ENCODE measurements around the gene PRUNE2.

The PRUNE2 gene

DNA sequence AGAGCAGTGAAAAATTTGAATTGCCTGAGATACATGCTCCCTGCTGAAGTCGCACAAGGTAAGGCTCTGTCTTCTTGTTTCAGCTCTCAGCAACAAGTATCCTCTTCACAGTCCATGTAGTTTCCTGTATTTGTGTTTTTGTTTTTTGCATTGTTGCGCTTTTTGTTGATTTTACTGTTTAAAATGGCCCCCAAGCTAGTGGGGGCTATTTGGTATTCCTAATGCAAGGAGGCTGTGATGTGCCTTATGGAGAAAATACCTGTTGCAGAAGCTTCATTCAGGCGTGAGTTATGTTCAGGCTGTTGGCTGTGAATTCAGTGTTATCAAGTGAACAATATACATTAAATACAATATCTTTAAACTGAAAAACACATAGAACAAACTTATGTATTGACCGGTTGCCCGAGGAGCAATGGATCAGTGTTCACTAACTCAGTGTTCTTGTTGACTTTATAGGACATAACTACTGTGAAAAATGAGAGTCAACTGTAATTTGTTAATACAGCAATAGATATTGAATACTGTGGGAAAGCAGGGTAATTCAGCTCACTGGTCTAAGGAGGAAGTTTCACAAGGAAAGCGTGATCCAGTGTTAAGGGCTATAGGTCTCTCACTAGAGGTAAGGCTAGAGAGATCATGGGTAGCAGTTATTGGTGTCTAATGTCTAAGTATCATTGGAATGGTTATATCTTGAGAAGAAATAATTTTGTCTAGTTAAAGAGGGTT is 296.5 kb downstream of the PRUNE2 start:
- Histone ChIP-seq H3K4me3 (ENCODE audit: insufficient read depth in 1 of 2, low read depth in 1 of 2, low read length in 2 of 2) (peak overlapping the region in 1 of 2 experiments; percentile 15), H3K4me1 (ENCODE audit: control insufficient read depth, insufficient read depth, low read depth, low read length) (no peaks in the 10 kb centered on the region), H4K91ac (ENCODE audit: low read length) (no peak overlapping the region), H2BK15ac (ENCODE audit: low read depth, poor library complexity, severe bottlenecking) (no peak overlapping the region), H2BK120ac (ENCODE audit: low read depth, low read length) (no peak overlapping the region), H3K9me3 (ENCODE audit: control insufficient read depth, low read length) (no peaks in the 10 kb centered on the region), H3K4ac (ENCODE audit: low read depth in 1 of 2, low read length in 2 of 2) (no peak overlapping the region), H2BK12ac (ENCODE audit: low read length in 2 of 2) (no peak overlapping the region), H3K27ac (ENCODE audit: low read length, poor library complexity, severe bottlenecking) (no peak overlapping the region), H3K36me3 (ENCODE audit: control insufficient read depth in 1 of 2, insufficient read depth in 2 of 2, low read depth in 1 of 2, low read length in 2 of 2) (peaks cover 0 to 8% of the 10 kb centered on the region in 2 experiments), H3K79me1 (replicated peaks; ENCODE audit: low read length, poor library complexity, severe bottlenecking) (no peaks in the 10 kb centered on the region), H3K18ac (ENCODE audit: low read depth in 1 of 2, low read length in 2 of 2) (no peak overlapping the region), H3K27me3 (ENCODE audit: control insufficient read depth in 1 of 2, insufficient read depth in 1 of 2, low read length in 2 of 2) (no peaks in the 10 kb centered on the region), H2AK5ac (ENCODE audit: low read length, severe bottlenecking) (no peak overlapping the region), H3K4me2 (ENCODE audit: low read length, poor library complexity, severe bottlenecking) (no peak overlapping the region), H3K9ac (ENCODE audit: low read length) (peak overlapping the region; percentile 26), H4K8ac (ENCODE audit: low read length) (no peak overlapping the region), H3K23ac (ENCODE audit: low read length in 2 of 2) (no peak overlapping the region), H3K14ac (ENCODE audit: low read length in 2 of 2) (no peak overlapping the region), H2AFZ (ENCODE audit: low read depth, low read length) (no peak overlapping the region), H2BK5ac (ENCODE audit: low read depth, low read length, poor library complexity, severe bottlenecking) (no peak overlapping the region)
- DNase-seq = no peak
- WGBS = 95% methylated on average over 5 of the region's 6 CpGs

GRCh38 chr9:76608575-76609273 is 297.2 kb downstream of the PRUNE2 start:
- H3K4ac ChIP-seq (ENCODE audit: low read depth in 1 of 2, low read length in 2 of 2) = no peak overlapping the region
- H3K79me1 ChIP-seq (replicated peaks; ENCODE audit: low read length, poor library complexity, severe bottlenecking) = no peaks in the 10 kb centered on the region
- no peak overlapping the region for H3K18ac ChIP-seq (ENCODE audit: low read depth in 1 of 2, low read length in 2 of 2)
- DNase-seq = no peak
- H2AK5ac ChIP-seq (ENCODE audit: low read length, severe bottlenecking) = no peak overlapping the region
- no peak overlapping the region for H3K14ac ChIP-seq (ENCODE audit: low read length in 2 of 2)
- no peak overlapping the region for H3K9ac ChIP-seq (ENCODE audit: low read length)
- no peak overlapping the region for H2BK5ac ChIP-seq (ENCODE audit: low read depth, low read length, poor library complexity, severe bottlenecking)
- H3K23ac ChIP-seq (ENCODE audit: low read length in 2 of 2) = no peak overlapping the region
- no peak overlapping the region for H3K4me2 ChIP-seq (ENCODE audit: low read length, poor library complexity, severe bottlenecking)
- peaks cover 0 to 8% of the 10 kb centered on the region in 2 experiments for H3K36me3 ChIP-seq (ENCODE audit: control insufficient read depth in 1 of 2, insufficient read depth in 2 of 2, low read depth in 1 of 2, low read length in 2 of 2)
- H2BK120ac ChIP-seq (ENCODE audit: low read depth, low read length) = no peak overlapping the region
- H2AFZ ChIP-seq (ENCODE audit: low read depth, low read length) = no peak overlapping the region
- no peak overlapping the region for H2BK12ac ChIP-seq (ENCODE audit: low read length in 2 of 2)
- H3K4me3 ChIP-seq (ENCODE audit: insufficient read depth in 1 of 2, low read depth in 1 of 2, low read length in 2 of 2) = no peak overlapping the region
- WGBS = 93% methylated on average over 4 of the region's 4 CpGs
- H3K27ac ChIP-seq (ENCODE audit: low read length, poor library complexity, severe bottlenecking) = no peak overlapping the region
- H3K4me1 ChIP-seq (ENCODE audit: control insufficient read depth, insufficient read depth, low read depth, low read length) = no peaks in the 10 kb centered on the region
- no peaks in the 10 kb centered on the region for H3K9me3 ChIP-seq (ENCODE audit: control insufficient read depth, low read length)
- H4K8ac ChIP-seq (ENCODE audit: low read length) = no peak overlapping the region
- H4K91ac ChIP-seq (ENCODE audit: low read length) = no peak overlapping the region
- no peaks in the 10 kb centered on the region for H3K27me3 ChIP-seq (ENCODE audit: control insufficient read depth in 1 of 2, insufficient read depth in 1 of 2, low read length in 2 of 2)
- no peak overlapping the region for H2BK15ac ChIP-seq (ENCODE audit: low read depth, poor library complexity, severe bottlenecking)

DNA sequence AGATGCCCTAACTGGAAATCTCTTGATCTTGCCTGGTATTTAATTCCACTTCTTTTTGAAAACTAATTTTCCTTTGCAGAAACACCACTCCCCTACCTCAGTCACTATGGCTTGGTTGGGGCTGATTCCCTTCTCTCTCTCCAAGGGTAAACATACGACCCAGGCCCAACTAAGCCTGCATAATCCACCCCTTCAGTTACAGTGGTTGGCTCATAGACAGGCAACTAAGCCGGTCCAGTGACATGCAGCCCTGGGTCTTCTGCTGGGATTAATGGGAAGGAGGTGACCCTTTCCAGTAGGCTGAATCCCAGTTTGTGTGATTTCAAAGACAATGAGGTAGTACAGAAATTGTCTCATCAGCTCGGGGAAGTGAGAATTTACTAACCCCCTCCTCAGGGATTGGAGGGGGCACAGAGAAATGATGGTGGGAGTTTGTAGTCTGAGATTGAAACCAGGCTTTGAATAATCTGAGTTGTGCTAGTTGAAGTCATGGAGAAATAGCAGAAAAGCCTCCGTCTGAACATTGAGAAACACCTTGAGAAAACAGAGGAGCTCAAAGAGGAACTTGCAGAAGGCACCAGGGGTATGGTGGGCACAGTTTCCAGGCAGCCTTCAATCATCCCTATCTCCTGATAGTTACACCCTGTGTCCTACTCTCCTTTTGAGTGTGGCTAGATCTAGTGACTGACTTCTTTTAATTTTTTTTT is 298.0 kb downstream of the PRUNE2 start:
- H3K14ac ChIP-seq (ENCODE audit: low read length in 2 of 2) = no peak overlapping the region
- H2AFZ ChIP-seq (ENCODE audit: low read depth, low read length) = no peak overlapping the region
- H3K4me3 ChIP-seq (ENCODE audit: insufficient read depth in 1 of 2, low read depth in 1 of 2, low read length in 2 of 2) = no peak overlapping the region
- no peak overlapping the region for H3K27ac ChIP-seq (ENCODE audit: low read length, poor library complexity, severe bottlenecking)
- no peak overlapping the region for H3K4me2 ChIP-seq (ENCODE audit: low read length, poor library complexity, severe bottlenecking)
- no peak overlapping the region for H3K23ac ChIP-seq (ENCODE audit: low read length in 2 of 2)
- no peaks in the 10 kb centered on the region for H3K4me1 ChIP-seq (ENCODE audit: control insufficient read depth, insufficient read depth, low read depth, low read length)
- no peak overlapping the region for H2BK5ac ChIP-seq (ENCODE audit: low read depth, low read length, poor library complexity, severe bottlenecking)
- H3K36me3 ChIP-seq (ENCODE audit: control insufficient read depth in 1 of 2, insufficient read depth in 2 of 2, low read depth in 1 of 2, low read length in 2 of 2) = peaks cover 0 to under 1% of the 10 kb centered on the region in 2 experiments
- H3K18ac ChIP-seq (ENCODE audit: low read depth in 1 of 2, low read length in 2 of 2) = no peak overlapping the region
- H2BK120ac ChIP-seq (ENCODE audit: low read depth, low read length) = no peak overlapping the region
- H3K9ac ChIP-seq (ENCODE audit: low read length) = no peak overlapping the region
- H4K8ac ChIP-seq (ENCODE audit: low read length) = no peak overlapping the region
- no peak overlapping the region for H4K91ac ChIP-seq (ENCODE audit: low read length)
- no peak overlapping the region for H2BK15ac ChIP-seq (ENCODE audit: low read depth, poor library complexity, severe bottlenecking)
- H2AK5ac ChIP-seq (ENCODE audit: low read length, severe bottlenecking) = no peak overlapping the region
- no peak overlapping the region for H3K4ac ChIP-seq (ENCODE audit: low read depth in 1 of 2, low read length in 2 of 2)
- WGBS = 88% methylated on average over 4 of the region's 4 CpGs
- no peaks in the 10 kb centered on the region for H3K27me3 ChIP-seq (ENCODE audit: control insufficient read depth in 1 of 2, insufficient read depth in 1 of 2, low read length in 2 of 2)
- DNase-seq = no peak
- H2BK12ac ChIP-seq (ENCODE audit: low read length in 2 of 2) = no peak overlapping the region
- H3K79me1 ChIP-seq (replicated peaks; ENCODE audit: low read length, poor library complexity, severe bottlenecking) = no peaks in the 10 kb centered on the region
- H3K9me3 ChIP-seq (ENCODE audit: control insufficient read depth, low read length) = peaks cover 1% of the 10 kb centered on the region

DNA sequence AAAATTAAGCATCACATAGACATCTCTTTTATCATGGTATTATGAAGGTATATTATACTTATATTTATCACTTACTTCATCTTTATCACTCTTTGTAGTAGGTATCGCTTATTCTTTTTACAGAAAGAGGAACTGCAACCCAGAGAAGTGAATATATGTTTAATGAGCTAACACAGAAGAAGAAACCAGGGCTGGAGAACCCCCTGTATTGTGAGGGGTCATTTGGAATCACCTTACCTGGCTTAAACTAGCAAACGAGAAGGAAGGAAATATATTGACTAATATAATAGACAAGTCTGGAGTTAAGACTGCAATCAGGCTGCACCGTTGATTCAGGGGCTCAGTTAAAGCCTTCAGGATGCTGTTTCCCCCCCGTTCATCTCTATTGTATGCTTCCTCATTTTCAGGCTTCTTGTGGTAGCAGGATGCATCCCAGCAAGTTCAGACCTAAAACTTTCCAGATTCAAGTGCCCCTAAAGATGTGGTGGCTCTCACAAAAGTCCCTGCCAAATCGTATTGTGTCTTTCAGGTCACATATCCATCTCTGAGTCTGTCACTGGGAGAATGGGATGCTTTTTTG is 300.5 kb downstream of the PRUNE2 start:
- H3K4me2 ChIP-seq (ENCODE audit: low read length, poor library complexity, severe bottlenecking) = no peak overlapping the region

More for the DNA sequence above, 300.5 kb downstream of the PRUNE2 start:
- no peak for DNase-seq
- H2AFZ ChIP-seq (ENCODE audit: low read depth, low read length) = no peak overlapping the region
- H4K91ac ChIP-seq (ENCODE audit: low read length) = no peak overlapping the region
- no peak overlapping the region for H2AK5ac ChIP-seq (ENCODE audit: low read length, severe bottlenecking)
- no peak overlapping the region for H2BK15ac ChIP-seq (ENCODE audit: low read depth, poor library complexity, severe bottlenecking)
- no peaks in the 10 kb centered on the region for H3K4me1 ChIP-seq (ENCODE audit: control insufficient read depth, insufficient read depth, low read depth, low read length)
- H3K36me3 ChIP-seq (ENCODE audit: control insufficient read depth in 1 of 2, insufficient read depth in 2 of 2, low read depth in 1 of 2, low read length in 2 of 2) = no peaks in the 10 kb centered on the region
- H3K23ac ChIP-seq (ENCODE audit: low read length in 2 of 2) = no peak overlapping the region
- H3K27ac ChIP-seq (ENCODE audit: low read length, poor library complexity, severe bottlenecking) = no peak overlapping the region
- no peaks in the 10 kb centered on the region for H3K79me1 ChIP-seq (replicated peaks; ENCODE audit: low read length, poor library complexity, severe bottlenecking)
- no peak overlapping the region for H3K4me3 ChIP-seq (ENCODE audit: insufficient read depth in 1 of 2, low read depth in 1 of 2, low read length in 2 of 2)
- 94% methylated on average over 5 of the region's 5 CpGs for WGBS
- H3K9me3 ChIP-seq (ENCODE audit: control insufficient read depth, low read length) = peaks cover 4% of the 10 kb centered on the region
- H2BK12ac ChIP-seq (ENCODE audit: low read length in 2 of 2) = no peak overlapping the region
- no peak overlapping the region for H3K4ac ChIP-seq (ENCODE audit: low read depth in 1 of 2, low read length in 2 of 2)
- no peak overlapping the region for H3K18ac ChIP-seq (ENCODE audit: low read depth in 1 of 2, low read length in 2 of 2)
- no peak overlapping the region for H3K14ac ChIP-seq (ENCODE audit: low read length in 2 of 2)
- no peak overlapping the region for H2BK120ac ChIP-seq (ENCODE audit: low read depth, low read length)
- no peak overlapping the region for H3K9ac ChIP-seq (ENCODE audit: low read length)
- H3K27me3 ChIP-seq (ENCODE audit: control insufficient read depth in 1 of 2, insufficient read depth in 1 of 2, low read length in 2 of 2) = no peaks in the 10 kb centered on the region
- no peak overlapping the region for H4K8ac ChIP-seq (ENCODE audit: low read length)
- H2BK5ac ChIP-seq (ENCODE audit: low read depth, low read length, poor library complexity, severe bottlenecking) = no peak overlapping the region
